ENCODE data around the gene GLI1. TPM values are rescaled to one million over a fixed set of nuclear protein-coding genes. Genes with fewer than 3 reads are reported as not detected.
"Not testable (repeated sequence)": the region's sequence is repeated elsewhere in the genome, so short reads cannot be mapped to it uniquely, and the experiment has no call there.

The GLI1 gene
- total RNA-seq, 1 donor from 2014 or later = 1.5 TPM

DNA sequence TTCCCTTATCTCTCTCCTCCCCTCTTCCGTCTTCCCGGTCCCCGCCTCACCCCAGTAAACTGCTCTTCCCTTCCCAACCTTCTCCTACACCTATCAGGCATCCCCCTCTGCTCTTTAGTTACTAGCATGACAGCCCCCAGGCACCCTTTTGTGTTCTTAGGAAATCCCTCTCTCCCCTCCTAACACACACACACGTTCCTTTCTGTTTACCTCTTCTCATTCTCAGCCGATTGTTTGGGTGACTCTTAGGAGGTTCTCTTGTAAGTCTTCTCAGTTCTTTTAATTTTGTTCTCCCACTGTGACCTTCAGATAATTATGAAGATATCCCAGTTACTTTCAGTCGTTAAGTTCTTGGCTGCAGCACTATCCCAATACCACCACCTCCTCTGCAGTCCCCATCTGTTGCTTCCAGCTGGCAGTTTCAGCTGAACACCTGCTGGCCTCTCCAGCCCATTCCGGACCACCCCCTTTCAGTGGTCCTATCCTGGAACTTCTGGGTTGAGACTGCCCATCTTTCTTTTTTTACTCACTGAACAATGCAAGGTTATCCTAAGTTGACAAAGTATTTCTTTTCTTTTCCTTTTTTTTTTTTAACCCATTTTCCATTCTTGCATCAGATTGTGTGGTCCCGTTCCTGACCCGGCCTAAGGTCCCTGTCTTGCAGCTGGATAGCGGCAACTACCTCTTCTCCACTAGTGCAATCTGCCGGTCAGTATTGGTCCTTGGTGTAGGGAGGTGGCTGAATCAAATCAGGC, 29.0 kb downstream of the GLI1 start:
- Mint-ChIP-seq H3K4me3 (peak overlapping the region; percentile 97), H3K36me3 (ENCODE audit: low read depth) (peaks cover 39% of the 10 kb centered on the region), H3K27me3 (ENCODE audit: insufficient read depth) (no peaks in the 10 kb centered on the region), H3K4me1 (ENCODE audit: low read depth) (peaks cover 33% of the 10 kb centered on the region), H3K9me3 (no peaks in the 10 kb centered on the region), H3K27ac (peak overlapping the region; percentile 96)
- DNase-seq (ENCODE audit: low spot score) = no peak
- intact Hi-C loops (cut with micrococcal nuclease) = loop anchor here (1.0 to 2.0 kb wide), 2 partner anchors 32 to 58 kb away; partner anchors contain the start of genes DDIT3 and R3HDM2

DNA sequence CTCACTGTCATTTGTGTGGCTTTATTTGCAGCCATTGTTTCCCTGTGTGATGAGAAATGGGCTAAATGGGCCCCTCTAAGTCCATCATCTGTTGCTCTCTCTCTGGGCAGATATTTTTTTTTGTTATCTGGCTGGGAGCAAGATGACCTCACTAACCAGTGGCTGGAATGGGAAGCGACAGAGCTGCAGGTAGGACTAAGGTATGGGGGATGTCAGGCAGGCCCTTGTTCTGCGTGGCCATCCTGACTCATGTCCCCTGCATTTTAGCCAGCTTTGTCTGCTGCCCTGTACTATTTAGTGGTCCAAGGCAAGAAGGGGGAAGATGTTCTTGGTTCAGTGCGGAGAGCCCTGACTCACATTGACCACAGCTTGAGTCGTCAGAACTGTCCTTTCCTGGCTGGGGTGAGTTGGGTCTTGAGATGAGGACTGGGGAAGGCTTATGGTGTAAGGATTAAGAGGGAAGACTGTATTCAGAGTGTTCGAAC, 29.6 kb downstream of the GLI1 start:
- Mint-ChIP-seq H3K36me3 (ENCODE audit: low read depth) (peaks cover 39% of the 10 kb centered on the region), H3K4me3 (peak overlapping the region; percentile 97)
- intact Hi-C loops (cut with micrococcal nuclease) = loop anchor here (2.0 kb wide), 1 partner anchor 58 kb away; the partner anchor contains the start of gene R3HDM2

DNA sequence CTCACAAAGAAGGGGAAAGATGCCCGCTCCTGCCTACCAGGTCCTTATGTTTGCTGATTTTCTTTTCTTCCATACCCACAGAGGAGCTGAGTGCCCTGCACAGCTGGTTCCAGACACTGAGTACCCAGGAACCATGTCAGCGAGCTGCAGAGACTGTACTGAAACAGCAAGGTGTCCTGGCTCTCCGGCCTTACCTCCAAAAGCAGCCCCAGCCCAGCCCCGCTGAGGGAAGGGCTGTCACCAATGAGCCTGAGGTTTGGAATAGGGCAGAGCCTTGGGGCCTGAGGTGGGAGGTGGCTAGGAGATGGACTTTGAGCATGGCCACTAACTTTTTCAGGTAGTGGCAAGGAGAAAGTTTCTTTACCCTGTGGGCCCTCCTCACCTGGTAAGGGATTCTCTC, 30.5 kb downstream of the GLI1 start:
- peak overlapping the region; percentile 45 for H3K27ac Mint-ChIP-seq
- H3K4me3 Mint-ChIP-seq = no peak overlapping the region
- no peak for DNase-seq (ENCODE audit: low spot score)
- no peaks in the 10 kb centered on the region for H3K27me3 Mint-ChIP-seq (ENCODE audit: insufficient read depth)
- peaks cover 40% of the 10 kb centered on the region for H3K36me3 Mint-ChIP-seq (ENCODE audit: low read depth)
- intact Hi-C loops (cut with micrococcal nuclease) = no loop called here
- no peaks in the 10 kb centered on the region for H3K9me3 Mint-ChIP-seq
- peaks cover 33% of the 10 kb centered on the region for H3K4me1 Mint-ChIP-seq (ENCODE audit: low read depth)

More for the DNA sequence above, 29.6 kb downstream of the GLI1 start:
- Mint-ChIP-seq H3K27ac (peak overlapping the region; percentile 96), H3K4me1 (ENCODE audit: low read depth) (peaks cover 33% of the 10 kb centered on the region), H3K9me3 (no peaks in the 10 kb centered on the region), H3K27me3 (ENCODE audit: insufficient read depth) (no peaks in the 10 kb centered on the region)
- no peak for DNase-seq (ENCODE audit: low spot score)

DNA sequence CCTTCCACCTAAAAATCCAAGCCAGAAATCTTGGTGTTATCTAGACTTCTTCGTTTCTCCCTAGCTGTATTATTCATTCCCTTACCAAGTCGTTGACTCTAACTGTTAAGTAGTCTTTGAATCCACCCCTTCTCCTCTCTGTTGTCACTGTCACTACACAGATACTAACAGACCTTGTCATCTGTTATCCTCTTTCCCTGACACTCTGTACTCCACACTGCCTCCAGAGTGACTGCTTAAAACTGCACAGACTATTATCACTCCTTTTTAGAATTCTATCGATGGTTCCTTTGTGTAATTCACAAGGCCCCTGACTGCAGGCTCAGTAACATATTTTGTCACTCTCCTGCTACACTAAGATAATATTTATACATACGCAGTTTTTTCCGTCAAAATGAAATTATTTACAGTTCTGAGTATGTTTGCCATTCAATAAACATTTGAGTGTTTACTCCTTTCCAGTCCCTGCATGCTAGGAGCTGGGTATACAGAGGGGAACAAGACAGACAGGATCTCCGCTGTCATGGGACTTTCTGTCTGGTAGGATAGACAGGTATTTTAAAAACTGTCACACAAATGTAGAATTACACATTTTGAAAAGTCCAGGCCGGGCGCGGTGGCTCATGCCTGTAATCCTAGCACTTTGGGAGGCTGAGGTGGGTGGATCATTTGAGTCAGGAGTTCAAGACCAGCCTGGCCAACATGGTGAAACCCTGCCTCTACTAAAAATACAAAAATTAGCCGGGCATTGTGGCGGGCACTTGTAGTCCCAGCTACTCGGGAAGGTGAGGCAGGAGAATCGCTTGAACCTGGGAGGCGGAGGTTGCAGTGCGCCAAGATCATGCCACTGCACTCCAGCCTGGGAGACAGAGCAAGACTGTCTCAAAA, 32.1 kb downstream of the GLI1 start:
- H3K36me3 Mint-ChIP-seq (ENCODE audit: low read depth) = peaks cover 43% of the 10 kb centered on the region
- H3K9me3 Mint-ChIP-seq = no peaks in the 10 kb centered on the region
- intact Hi-C loops (cut with micrococcal nuclease) = no loop called here
- no peak for DNase-seq (ENCODE audit: low spot score)
- H3K27ac Mint-ChIP-seq = peak overlapping the region; percentile 73
- H3K4me1 Mint-ChIP-seq (ENCODE audit: low read depth) = peaks cover 33% of the 10 kb centered on the region
- H3K4me3 Mint-ChIP-seq = peak overlapping the region; percentile 47
- H3K27me3 Mint-ChIP-seq (ENCODE audit: insufficient read depth) = no peaks in the 10 kb centered on the region

DNA sequence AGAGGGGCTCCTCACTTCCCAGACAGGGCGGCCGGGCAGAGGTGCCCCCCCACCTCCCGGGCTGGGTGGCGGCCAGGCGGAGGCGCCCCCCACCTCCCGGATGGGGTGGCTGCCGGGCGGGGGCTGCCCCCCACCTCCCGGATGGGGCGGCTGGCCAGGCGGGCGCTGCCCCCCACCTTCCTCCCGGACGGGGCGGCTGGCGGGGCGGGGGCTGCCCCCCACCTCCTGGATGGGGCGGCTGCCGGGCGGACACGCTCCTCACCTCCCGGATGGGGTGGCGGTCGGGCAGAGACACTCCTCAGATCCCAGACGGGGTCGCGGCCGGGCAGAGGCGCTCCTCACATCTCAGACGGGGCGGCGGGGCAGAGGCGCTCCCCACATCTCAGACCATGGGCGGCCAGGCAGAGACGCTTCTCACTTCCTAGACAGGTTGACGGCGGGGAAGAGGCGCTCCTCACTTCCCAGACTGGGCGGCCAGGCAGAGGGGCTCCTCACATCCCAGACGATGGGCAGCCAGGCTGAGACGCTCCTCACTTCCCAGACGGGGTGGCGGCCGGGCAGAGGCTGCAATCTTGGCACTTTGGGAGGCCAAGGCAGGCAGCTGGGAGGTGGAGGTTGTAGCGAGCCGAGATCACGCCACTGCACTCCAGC, 35.6 kb downstream of the GLI1 start:
- Mint-ChIP-seq H3K36me3 (ENCODE audit: low read depth) (peaks cover 54% of the 10 kb centered on the region), H3K4me1 (ENCODE audit: low read depth) (peaks cover 16% of the 10 kb centered on the region)
- H3K27ac Mint-ChIP-seq; intact Hi-C loops (cut with micrococcal nuclease); H3K4me3 Mint-ChIP-seq; H3K9me3 Mint-ChIP-seq; H3K27me3 Mint-ChIP-seq (ENCODE audit: insufficient read depth); DNase-seq (ENCODE audit: low spot score): not testable (repeated sequence)

DNA sequence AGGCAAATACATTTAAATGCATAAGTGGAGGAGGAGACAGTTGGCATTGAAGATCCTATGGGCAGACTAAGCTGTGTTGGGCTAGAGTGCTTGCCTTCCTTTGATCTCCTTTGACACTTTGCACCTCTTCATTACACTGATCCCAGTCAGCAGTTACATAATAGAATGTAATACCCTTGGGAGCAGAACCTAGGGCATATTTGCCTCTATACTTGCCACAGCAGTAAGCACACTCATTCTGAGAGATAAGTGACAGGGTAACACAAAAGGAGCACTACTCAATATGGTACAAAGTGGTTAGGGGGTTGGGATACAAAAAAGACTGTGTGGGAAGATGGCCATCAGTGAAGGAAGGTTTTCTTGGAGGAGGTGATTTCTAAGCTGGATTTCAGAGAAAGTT, 37.2 kb downstream of the GLI1 start:
- Mint-ChIP-seq H3K27ac (peak overlapping the region; percentile 10), H3K36me3 (ENCODE audit: low read depth) (peaks cover 51% of the 10 kb centered on the region)
- DNase-seq (ENCODE audit: low spot score) = no peak

DNA sequence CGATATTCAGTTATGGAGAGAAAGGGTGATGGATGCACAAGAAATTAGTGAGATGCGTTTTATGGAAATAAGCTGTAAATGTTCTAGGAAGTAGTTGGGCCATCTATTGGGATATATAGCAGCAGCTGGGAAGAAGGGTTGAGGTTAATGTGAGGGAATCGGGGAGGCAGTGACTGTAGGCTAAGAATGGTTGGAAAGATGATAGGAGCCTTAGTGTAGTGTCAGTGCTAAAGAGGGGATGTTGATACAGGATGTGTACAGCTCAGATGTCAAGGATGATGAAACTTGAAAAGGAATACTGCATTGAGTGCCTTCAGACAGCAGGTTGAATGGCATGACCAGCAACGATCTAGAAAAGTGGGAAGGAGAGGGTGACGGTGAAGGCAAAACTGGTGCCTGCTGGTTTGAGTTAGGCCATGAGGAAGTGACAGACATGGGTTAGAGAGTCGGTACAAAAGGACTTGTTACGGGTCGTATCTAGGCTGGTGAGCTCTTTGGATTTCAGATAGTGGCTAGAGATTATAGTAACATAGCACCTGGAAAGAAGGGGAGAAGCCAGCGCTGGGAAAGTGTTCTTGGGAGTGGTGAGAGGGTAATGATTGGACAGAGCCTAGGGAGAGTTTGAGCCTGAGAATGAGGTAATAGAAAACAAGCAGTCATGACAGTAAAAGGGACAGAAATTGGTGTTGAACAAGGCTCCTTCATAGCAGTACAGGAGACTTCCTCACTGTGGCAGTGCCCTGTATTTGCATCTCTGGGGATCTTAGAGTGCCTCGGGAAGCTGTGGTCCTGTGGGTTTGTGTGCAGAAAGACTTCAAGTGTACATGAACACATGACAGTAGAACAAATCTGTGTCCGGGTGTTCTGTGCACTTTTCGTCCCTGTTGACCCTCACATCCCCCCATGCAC, 37.9 kb downstream of the GLI1 start:
- Mint-ChIP-seq H3K27me3 (ENCODE audit: insufficient read depth) (no peaks in the 10 kb centered on the region), H3K36me3 (ENCODE audit: low read depth) (peaks cover 52% of the 10 kb centered on the region)
- intact Hi-C loops (cut with micrococcal nuclease) = no loop called here

More for the DNA sequence above, 37.2 kb downstream of the GLI1 start:
- intact Hi-C loops (cut with micrococcal nuclease) = no loop called here
- H3K4me3 Mint-ChIP-seq = no peak overlapping the region
- peaks cover 8% of the 10 kb centered on the region for H3K4me1 Mint-ChIP-seq (ENCODE audit: low read depth)
- no peaks in the 10 kb centered on the region for H3K27me3 Mint-ChIP-seq (ENCODE audit: insufficient read depth)
- no peaks in the 10 kb centered on the region for H3K9me3 Mint-ChIP-seq

DNA sequence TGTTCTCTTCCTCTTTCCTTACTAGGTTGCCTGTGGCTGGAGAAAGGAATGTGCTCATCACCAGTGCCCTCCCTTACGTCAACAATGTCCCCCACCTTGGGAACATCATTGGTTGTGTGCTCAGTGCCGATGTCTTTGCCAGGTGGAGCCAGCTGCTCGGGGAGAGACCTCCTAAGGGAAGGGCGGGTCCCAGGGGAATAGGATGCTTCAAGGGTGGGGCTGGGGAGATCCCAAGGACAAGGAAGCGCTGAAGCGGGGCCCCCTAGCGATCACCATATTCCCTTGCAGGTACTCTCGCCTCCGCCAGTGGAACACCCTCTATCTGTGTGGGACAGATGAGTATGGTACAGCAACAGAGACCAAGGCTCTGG, 38.5 kb downstream of the GLI1 start:
- no peak overlapping the region for H3K27ac Mint-ChIP-seq
- H3K27me3 Mint-ChIP-seq (ENCODE audit: insufficient read depth) = no peaks in the 10 kb centered on the region
- intact Hi-C loops (cut with micrococcal nuclease) = no loop called here
- DNase-seq (ENCODE audit: low spot score) = no peak
- H3K9me3 Mint-ChIP-seq = no peaks in the 10 kb centered on the region
- H3K4me3 Mint-ChIP-seq = no peak overlapping the region
- peaks cover 49% of the 10 kb centered on the region for H3K36me3 Mint-ChIP-seq (ENCODE audit: low read depth)
- H3K4me1 Mint-ChIP-seq (ENCODE audit: low read depth) = peaks cover 8% of the 10 kb centered on the region

More for the DNA sequence above, 37.9 kb downstream of the GLI1 start:
- Mint-ChIP-seq H3K4me1 (ENCODE audit: low read depth) (peaks cover 8% of the 10 kb centered on the region), H3K9me3 (no peaks in the 10 kb centered on the region), H3K4me3 (no peak overlapping the region), H3K27ac (peak overlapping the region; percentile 24)
- no peak for DNase-seq (ENCODE audit: low spot score)

DNA sequence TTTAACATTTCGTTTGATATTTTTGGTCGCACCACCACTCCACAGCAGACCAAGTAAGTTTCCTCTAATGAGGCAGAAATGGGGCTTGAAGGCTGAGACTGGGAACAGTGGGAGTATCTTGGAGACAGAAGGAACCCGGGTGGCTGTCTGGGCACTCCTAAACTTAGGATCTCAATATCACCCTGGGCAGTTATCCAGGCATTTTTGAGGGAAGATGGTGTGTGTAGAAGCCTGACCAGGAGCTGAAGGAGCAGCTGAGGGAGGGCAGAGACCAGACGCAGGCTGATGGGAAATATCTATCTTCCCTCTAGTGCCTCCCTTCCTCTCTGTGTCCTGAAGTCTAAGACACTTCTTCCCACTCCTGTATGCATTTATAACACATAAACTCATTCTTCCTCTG, 39.0 kb downstream of the GLI1 start:
- peaks cover 8% of the 10 kb centered on the region for H3K4me1 Mint-ChIP-seq (ENCODE audit: low read depth)
- no peak for DNase-seq (ENCODE audit: low spot score)
- no peak overlapping the region for H3K4me3 Mint-ChIP-seq
- H3K9me3 Mint-ChIP-seq = no peaks in the 10 kb centered on the region
- intact Hi-C loops (cut with micrococcal nuclease) = no loop called here
- peaks cover 49% of the 10 kb centered on the region for H3K36me3 Mint-ChIP-seq (ENCODE audit: low read depth)
- no peak overlapping the region for H3K27ac Mint-ChIP-seq
- H3K27me3 Mint-ChIP-seq (ENCODE audit: insufficient read depth) = no peaks in the 10 kb centered on the region

DNA sequence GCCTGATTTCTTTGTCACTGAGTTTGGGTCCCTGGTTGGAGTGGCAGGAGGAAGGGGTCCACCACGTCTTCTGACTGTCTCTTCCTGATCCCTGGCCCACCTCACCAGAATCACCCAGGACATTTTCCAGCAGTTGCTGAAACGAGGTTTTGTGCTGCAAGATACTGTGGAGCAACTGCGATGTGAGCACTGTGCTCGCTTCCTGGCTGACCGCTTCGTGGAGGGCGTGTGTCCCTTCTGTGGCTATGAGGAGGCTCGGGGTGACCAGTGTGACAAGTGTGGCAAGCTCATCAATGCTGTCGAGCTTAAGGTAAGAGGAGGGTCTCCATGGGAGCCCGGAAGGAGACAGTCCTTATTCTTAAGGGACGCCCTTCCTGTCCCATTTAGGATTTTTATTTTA, 40.6 kb downstream of the GLI1 start:
- no peaks in the 10 kb centered on the region for H3K27me3 Mint-ChIP-seq (ENCODE audit: insufficient read depth)
- no peak for DNase-seq (ENCODE audit: low spot score)
- no peak overlapping the region for H3K27ac Mint-ChIP-seq
- intact Hi-C loops (cut with micrococcal nuclease) = no loop called here
- no peaks in the 10 kb centered on the region for H3K9me3 Mint-ChIP-seq
- H3K4me1 Mint-ChIP-seq (ENCODE audit: low read depth) = peaks cover 8% of the 10 kb centered on the region
- peaks cover 57% of the 10 kb centered on the region for H3K36me3 Mint-ChIP-seq (ENCODE audit: low read depth)
- no peak overlapping the region for H3K4me3 Mint-ChIP-seq

DNA sequence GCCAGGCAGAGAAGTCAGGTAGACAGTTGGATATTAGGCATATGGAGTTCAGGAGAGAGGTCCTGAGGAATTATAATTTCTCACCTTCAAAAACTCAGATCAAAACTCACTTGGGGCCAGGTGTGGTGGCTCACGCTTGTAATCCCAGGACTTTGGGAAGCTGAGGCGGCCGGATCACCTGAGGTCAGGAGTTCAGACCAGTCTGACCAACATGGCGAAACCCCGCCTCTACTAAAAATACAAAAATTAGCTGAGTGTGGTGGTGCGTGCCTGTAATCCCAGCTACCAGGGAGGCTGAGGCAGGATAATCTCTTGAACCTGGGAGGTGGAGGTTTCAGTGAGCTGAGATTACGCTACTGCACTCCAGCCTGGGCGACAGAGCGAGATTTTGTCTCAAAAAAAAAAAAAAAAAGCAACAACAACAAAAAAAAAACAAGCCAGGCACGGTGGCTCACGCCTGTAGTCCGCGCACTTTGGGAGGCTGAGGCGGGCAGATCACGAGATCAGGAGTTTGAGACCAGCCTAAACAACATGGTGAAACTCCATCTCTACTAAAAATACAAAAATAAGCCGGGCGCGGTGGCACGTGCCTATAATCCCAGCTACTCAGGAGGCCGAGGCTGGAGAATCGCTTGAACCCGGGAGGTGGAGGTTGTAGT, 42.9 kb downstream of the GLI1 start:
- H3K36me3 Mint-ChIP-seq (ENCODE audit: low read depth) = peaks cover 53% of the 10 kb centered on the region
- DNase-seq (ENCODE audit: low spot score); intact Hi-C loops (cut with micrococcal nuclease); H3K27ac Mint-ChIP-seq; H3K4me1 Mint-ChIP-seq (ENCODE audit: low read depth); H3K9me3 Mint-ChIP-seq; H3K27me3 Mint-ChIP-seq (ENCODE audit: insufficient read depth); H3K4me3 Mint-ChIP-seq: not testable (repeated sequence)
